ENCODE results near the gene ALDH16A1. TPM values are rescaled to one million over a fixed set of nuclear protein-coding genes. Genes with fewer than 3 reads are reported as not detected.
A peak's percentile ranks its signal among the peaks of the same experiment; 100 is the strongest.
"Not testable (repeated sequence)": the region's sequence is repeated elsewhere in the genome, so short reads cannot be mapped to it uniquely, and the experiment has no call there.

Gene ALDH16A1
- total RNA-seq, 1 experiment from 2014 or later, result 52.9 TPM

- Histone ChIP-seq H3K27ac (peak overlapping the region; percentile 88), H3K4me3 (peak overlapping the region; percentile 55), H3K9me3 (replicated peaks) (no peaks in the 10 kb centered on the region), H3K4me1 (replicated peaks) (peaks cover 25% of the 10 kb centered on the region), H3K27me3 (replicated peaks) (no peaks in the 10 kb centered on the region), H3K36me3 (peaks cover 8% of the 10 kb centered on the region; the same call in 1 of the 2 replicates)
- DNase-seq (ENCODE audit: low read depth in 1 of 2, low spot score in 2 of 2), result no peak
Measured at GRCh38 chr19:49453757-49454240, 774 bp downstream of the ALDH16A1 start.

- H3K4me1 ChIP-seq (replicated peaks), result peaks cover 25% of the 10 kb centered on the region
- H3K27ac ChIP-seq, result peak overlapping the region; percentile 80
- no peaks in the 10 kb centered on the region for H3K27me3 ChIP-seq (replicated peaks)
- peaks cover 5% of the 10 kb centered on the region for H3K36me3 ChIP-seq
- DNase-seq (ENCODE audit: low read depth in 1 of 2, low spot score in 2 of 2), result peak in 1 of 2 experiments; percentile 58
- H3K9me3 ChIP-seq (replicated peaks), result no peaks in the 10 kb centered on the region
- H3K4me3 ChIP-seq, result no peak overlapping the region
Measured at GRCh38 chr19:49455773-49456172, 2.7 kb downstream of the ALDH16A1 start.

- Histone ChIP-seq H3K4me3 (no peak overlapping the region), H3K27ac (peak overlapping the region; percentile 80), H3K4me1 (replicated peaks) (peaks cover 25% of the 10 kb centered on the region), H3K36me3 (peaks cover 5% of the 10 kb centered on the region), H3K27me3 (replicated peaks) (no peaks in the 10 kb centered on the region), H3K9me3 (replicated peaks) (no peaks in the 10 kb centered on the region)
- peak in 1 of 2 experiments; percentile 31 for DNase-seq (ENCODE audit: low read depth in 1 of 2, low spot score in 2 of 2)
Measured at GRCh38 chr19:49456326-49456725, 3.3 kb downstream of the ALDH16A1 start.

- no peak overlapping the region for H3K27ac ChIP-seq
- H3K9me3 ChIP-seq (replicated peaks), result no peaks in the 10 kb centered on the region
Measured at GRCh38 chr19:49458567-49458903, 5.5 kb downstream of the ALDH16A1 start.

GRCh38 chr19:49459388-49459787 lies 6.4 kb downstream of the ALDH16A1 start:
- no peak overlapping the region for H3K27ac ChIP-seq

More at GRCh38 chr19:49458567-49458903, 5.5 kb downstream of the ALDH16A1 start:
- Histone ChIP-seq H3K27me3 (replicated peaks) (no peaks in the 10 kb centered on the region), H3K36me3 (peaks cover 5% of the 10 kb centered on the region), H3K4me3 (no peak overlapping the region), H3K4me1 (replicated peaks) (peaks cover 22% of the 10 kb centered on the region)
- DNase-seq (ENCODE audit: low read depth in 1 of 2, low spot score in 2 of 2), result no peak

GRCh38 chr19:49461130-49461529 lies 8.1 kb downstream of the ALDH16A1 start:
- not testable (repeated sequence) for DNase-seq (ENCODE audit: low read depth in 1 of 2, low spot score in 2 of 2); H3K9me3 ChIP-seq (replicated peaks); H3K27ac ChIP-seq

More at GRCh38 chr19:49459388-49459787, 6.4 kb downstream of the ALDH16A1 start:
- Histone ChIP-seq H3K36me3 (peaks cover 12% of the 10 kb centered on the region), H3K9me3 (replicated peaks) (no peaks in the 10 kb centered on the region), H3K27me3 (replicated peaks) (no peaks in the 10 kb centered on the region), H3K4me1 (replicated peaks) (peaks cover 17% of the 10 kb centered on the region), H3K4me3 (no peak overlapping the region)
- DNase-seq (ENCODE audit: low read depth in 1 of 2, low spot score in 2 of 2), result no peak

GRCh38 chr19:49461656-49462055 lies 8.6 kb downstream of the ALDH16A1 start:
- Histone ChIP-seq H3K36me3 (peaks cover 23% of the 10 kb centered on the region), H3K4me3 (no peak overlapping the region), H3K27me3 (replicated peaks) (no peaks in the 10 kb centered on the region), H3K9me3 (replicated peaks) (no peaks in the 10 kb centered on the region), H3K4me1 (replicated peaks) (peaks cover under 1% of the 10 kb centered on the region; the same call in 1 of the 2 replicates), H3K27ac (no peak overlapping the region)
- no peak for DNase-seq (ENCODE audit: low read depth in 1 of 2, low spot score in 2 of 2)

More at GRCh38 chr19:49461130-49461529, 8.1 kb downstream of the ALDH16A1 start:
- not testable (repeated sequence) for H3K4me1 ChIP-seq (replicated peaks); H3K27me3 ChIP-seq (replicated peaks); H3K4me3 ChIP-seq
- H3K36me3 ChIP-seq, result peaks cover 23% of the 10 kb centered on the region

GRCh38 chr19:49462492-49462891 lies 9.5 kb downstream of the ALDH16A1 start:
- DNase-seq (ENCODE audit: low read depth in 1 of 2, low spot score in 2 of 2), result no peak
- Histone ChIP-seq H3K36me3 (peaks cover 23% of the 10 kb centered on the region), H3K27ac (no peak overlapping the region), H3K9me3 (replicated peaks) (no peaks in the 10 kb centered on the region), H3K4me3 (no peak overlapping the region), H3K27me3 (replicated peaks) (no peaks in the 10 kb centered on the region), H3K4me1 (replicated peaks) (no peaks in the 10 kb centered on the region)

GRCh38 chr19:49463960-49464740 lies 11.1 kb downstream of the ALDH16A1 start:
- no peaks in the 10 kb centered on the region for H3K27me3 ChIP-seq (replicated peaks)
- H3K4me1 ChIP-seq (replicated peaks), result no peaks in the 10 kb centered on the region
- no peaks in the 10 kb centered on the region for H3K9me3 ChIP-seq (replicated peaks)
- H3K27ac ChIP-seq, result no peak overlapping the region
- DNase-seq (ENCODE audit: low read depth in 1 of 2, low spot score in 2 of 2), result no peak
- H3K4me3 ChIP-seq, result no peak overlapping the region
- H3K36me3 ChIP-seq, result peaks cover 28% of the 10 kb centered on the region

GRCh38 chr19:49465371-49465770 lies 12.3 kb downstream of the ALDH16A1 start:
- no peak for DNase-seq (ENCODE audit: low read depth in 1 of 2, low spot score in 2 of 2)
- Histone ChIP-seq H3K4me1 (replicated peaks) (no peaks in the 10 kb centered on the region), H3K27ac (no peak overlapping the region), H3K27me3 (replicated peaks) (no peaks in the 10 kb centered on the region), H3K36me3 (peaks cover 29% of the 10 kb centered on the region), H3K9me3 (replicated peaks) (no peaks in the 10 kb centered on the region), H3K4me3 (no peak overlapping the region)

- no peak overlapping the region for H3K27ac ChIP-seq
- DNase-seq (ENCODE audit: low read depth in 1 of 2, low spot score in 2 of 2), result no peak
- no peaks in the 10 kb centered on the region for H3K4me1 ChIP-seq (replicated peaks)
- H3K27me3 ChIP-seq (replicated peaks), result no peaks in the 10 kb centered on the region
- no peak overlapping the region for H3K4me3 ChIP-seq
- peaks cover 29% of the 10 kb centered on the region for H3K36me3 ChIP-seq
- no peaks in the 10 kb centered on the region for H3K9me3 ChIP-seq (replicated peaks)
Measured at GRCh38 chr19:49468199-49468598, 15.2 kb downstream of the ALDH16A1 start.

GRCh38 chr19:49468746-49469447 lies 15.9 kb downstream of the ALDH16A1 start:
- H3K9me3 ChIP-seq (replicated peaks), result no peaks in the 10 kb centered on the region
- peaks cover 27% of the 10 kb centered on the region for H3K36me3 ChIP-seq
- no peak overlapping the region for H3K27ac ChIP-seq
- no peak for DNase-seq (ENCODE audit: low read depth in 1 of 2, low spot score in 2 of 2)
- H3K27me3 ChIP-seq (replicated peaks), result no peaks in the 10 kb centered on the region
- H3K4me3 ChIP-seq, result no peak overlapping the region
- H3K4me1 ChIP-seq (replicated peaks), result peaks cover 4% of the 10 kb centered on the region

- no peak overlapping the region for H3K27ac ChIP-seq
- no peak for DNase-seq (ENCODE audit: low read depth in 1 of 2, low spot score in 2 of 2)
Measured at GRCh38 chr19:49469828-49470614, 17.0 kb downstream of the ALDH16A1 start.

More at GRCh38 chr19:49469828-49470614, 17.0 kb downstream of the ALDH16A1 start:
- H3K36me3 ChIP-seq, result peaks cover 21% of the 10 kb centered on the region
- no peaks in the 10 kb centered on the region for H3K27me3 ChIP-seq (replicated peaks)
- H3K4me3 ChIP-seq, result no peak overlapping the region
- H3K4me1 ChIP-seq (replicated peaks), result peaks cover 4% of the 10 kb centered on the region
- no peaks in the 10 kb centered on the region for H3K9me3 ChIP-seq (replicated peaks)

Data from SJSA1 (cell line).